Endothelial cell of umbilical vein (primary cell): Measurements from ENCODE around the gene P2RX1. TPM values are rescaled to one million over a fixed set of nuclear protein-coding genes. Genes with fewer than 3 reads are reported as not detected.

Experiments used
- BruUV-seq: library from RNA; stranded (reverse); fragments of 400-500 nt; replicated peaks from 2 replicates; lab custom pipeline; 2021; lab: Mats Ljungman, UMichigan
- CTCF ChIA-PET: fragments of 300-600, 350-600 bp; sonication (Branson Sonifier 250); formaldehyde crosslinking; loops from one replicate; lab custom pipeline; 2021; ENCODE audit warnings: antibody characterized with exemption, inconsistent platforms; lab: Charles Lee
- POLR2A ChIA-PET: fragments of 300-600, 350-600 bp; sonication (Branson Sonifier 250); formaldehyde crosslinking; loops from one replicate; lab custom pipeline; 2021; ENCODE audit warnings: antibody characterized with exemption, inconsistent platforms; lab: Charles Lee
- DNase-seq: peaks from one replicate; pipeline ENCODE4 v3.0.0-alpha.2; 2011; ENCODE audit warnings: low read depth, low spot score
- FAIRE-seq: peaks from 2 replicates; lab custom pipeline; 2011; peaks lifted over from hg19 to GRCh38; lab: Jason Lieb, UNC
- H2AFZ ChIP-seq: 2 replicates; pipeline ENCODE4 v1.6.0; 2012; ENCODE audit warnings: low read depth, low read length, control low read depth, inconsistent platforms
- H3K27ac ChIP-seq: 2 replicates; pipeline ENCODE4 v1.5.1; 2011; ENCODE audit warnings: low read depth, mild to moderate bottlenecking, control low read depth, low read length, moderate library complexity; ENCODE audit not compliant: insufficient read depth
- H3K27me3 ChIP-seq, 2 experiments: 2 replicates each; pipeline versions ENCODE4 v1.6.0 to v1.6.1; 2011; ENCODE audit warnings: low read length in 2 of 2, mixed read lengths in 1 of 2; ENCODE audit not compliant: control insufficient read depth in 2 of 2, insufficient read depth in 2 of 2
- H3K36me3 ChIP-seq, 2 experiments: 2 replicates in 1 of 2; 3 replicates in 1 of 2; pipeline ENCODE4 v1.5.1; 2011; ENCODE audit warnings: low read length in 2 of 2, mild to moderate bottlenecking in 1 of 2, moderate library complexity in 1 of 2; ENCODE audit not compliant: control insufficient read depth in 2 of 2, insufficient read depth in 2 of 2; ENCODE audit errors: extremely low read depth in 1 of 2
- H3K4me1 ChIP-seq: 3 replicates; pipeline ENCODE4 v1.5.1; 2011; ENCODE audit warnings: mild to moderate bottlenecking, low read length; ENCODE audit not compliant: control insufficient read depth, insufficient read depth; ENCODE audit errors: extremely low read depth
- H3K4me2 ChIP-seq: 2 replicates; pipeline ENCODE4 v1.6.1; 2011; ENCODE audit warnings: low read length, control low read depth, mixed read lengths; ENCODE audit not compliant: insufficient read depth
- H3K4me3 ChIP-seq, 3 experiments: fragments of 200-600 bp in 1 of 3; sonication (generic), shearing (Covaris generic) in 1 of 3; replicated peaks in 1 of 3; 2 replicates each; pipeline ENCODE4 v1.5.1; 2011 to 2016; ENCODE audit warnings: control low read depth in 3 of 3, low read length in 3 of 3, mild to moderate bottlenecking in 2 of 3, inconsistent platforms in 1 of 3, low read depth in 1 of 3, moderate library complexity in 1 of 3; ENCODE audit not compliant: insufficient read depth in 1 of 3
- H3K79me2 ChIP-seq: 2 replicates; pipeline ENCODE4 v1.6.0; 2012; ENCODE audit warnings: low read length, inconsistent platforms; ENCODE audit not compliant: control insufficient read depth, insufficient read depth
- H3K9ac ChIP-seq: replicated peaks from 2 replicates; pipeline ENCODE3; 2011; ENCODE audit warnings: low read length, control low read depth; ENCODE audit not compliant: insufficient read depth; ENCODE audit errors: extremely low read depth
- H3K9me1 ChIP-seq: replicated peaks from 3 replicates; pipeline ENCODE4 v1.6.0; 2011; ENCODE audit warnings: mild to moderate bottlenecking, low read length; ENCODE audit not compliant: control insufficient read depth, insufficient read depth; ENCODE audit errors: extremely low read depth
- H3K9me3 ChIP-seq: replicated peaks from 2 replicates; pipeline ENCODE4 v1.5.1; 2012; ENCODE audit warnings: low read length, inconsistent platforms; ENCODE audit not compliant: control insufficient read depth, insufficient read depth
- H4K20me1 ChIP-seq: replicated peaks from 2 replicates; pipeline ENCODE3; 2011; ENCODE audit warnings: mild to moderate bottlenecking, low read length; ENCODE audit not compliant: control insufficient read depth, insufficient read depth; ENCODE audit errors: extremely low read depth
- EZH2 ChIP-seq: IDR thresholded peaks from 2 replicates; pipeline ENCODE4 v1.6.1; 2012; ENCODE audit warnings: borderline replicate concordance, low read depth, mild to moderate bottlenecking, moderate library complexity, low read length, inconsistent platforms; ENCODE audit not compliant: severe bottlenecking
- FOS ChIP-seq: IDR thresholded peaks from 2 replicates; pipeline ENCODE4 v1.6.1; 2011; ENCODE audit warnings: mild to moderate bottlenecking, low read length, moderate library complexity, borderline replicate concordance; ENCODE audit not compliant: insufficient read depth
- GATA2 ChIP-seq: IDR thresholded peaks from 2 replicates; pipeline ENCODE4 v1.7.0; 2011; ENCODE audit warnings: low read depth, mild to moderate bottlenecking, moderate library complexity, mixed read lengths, low read length; ENCODE audit not compliant: insufficient read length, insufficient read depth
- JUN ChIP-seq: IDR thresholded peaks from 2 replicates; pipeline ENCODE4 v1.6.1; 2011; ENCODE audit warnings: borderline replicate concordance, low read depth; ENCODE audit not compliant: insufficient read length, insufficient read depth
- MYC ChIP-seq: IDR thresholded peaks from one replicate; pipeline ENCODE4 v1.6.1; 2011; ENCODE audit warnings: mild to moderate bottlenecking, low read depth, low read length
- POLR2A ChIP-seq: IDR thresholded peaks from 2 replicates; pipeline ENCODE4 v1.6.1; 2012; ENCODE audit warnings: low read depth, mild to moderate bottlenecking, control low read depth, low read length
- POLR2AphosphoS5 ChIP-seq: IDR thresholded peaks from 2 replicates; pipeline ENCODE4 v1.6.1; 2012; ENCODE audit warnings: low read depth, mild to moderate bottlenecking, control low read depth, low read length, moderate library complexity; ENCODE audit not compliant: insufficient read depth
- dilution Hi-C: fragments of 300-500 bp; cut with MboI; formaldehyde crosslinking; loops from one replicate; pipeline ENCODE4 v1.15.0; 2019; ENCODE audit warnings: low sequenced_read_pairs; ENCODE audit not compliant: extremely low pct_ligation_motif_present
- intact Hi-C: fragments of 100-400 bp; cut with micrococcal nuclease; formaldehyde crosslinking; loops from one replicate; pipeline ENCODE4 v1.10.0; 2022
- polyA plus RNA-seq, 4 experiments: library from polyadenylated mRNA; depleted of rRNA in 3 of 4; stranded (reverse) in 3 of 4; unstranded in 1 of 4; fragments of >200 nt; gene quantifications; 2 replicates each; pipeline versions ENCODE4 v1.2.1 to v1.2.3, GENCODE V29; 2011 to 2012; ENCODE audit warnings: missing spikeins in 1 of 4
- total RNA-seq: library from RNA; stranded (reverse); gene quantifications from 2 replicates; pipeline ENCODE4 v1.2.3, GENCODE V29; 2021
- TF ChIP-seq, protein P1 (sequence below): IDR thresholded peaks from 2 replicates; pipeline ENCODE4 v1.6.1; 2011; ENCODE audit not compliant: insufficient read depth, insufficient read length
- TF ChIP-seq, protein P2 (sequence below), 2 donors: IDR thresholded peaks; 1 replicate in 1 of 2; 2 replicates in 1 of 2; pipeline ENCODE4 v1.5.1; 2011; ENCODE audit warnings: low read length in 2 of 2, mild to moderate bottlenecking in 2 of 2, moderate library complexity in 2 of 2, control low read depth in 1 of 2, inconsistent platforms in 1 of 2, low read depth in 1 of 2; ENCODE audit not compliant: insufficient read depth in 1 of 2; ENCODE audit errors: extremely low read depth in 1 of 2

The P2RX1 gene
- total and polyA plus RNA-seq, 2 donors (not counting 3 experiments of a cell fraction or from before 2014, with no cell fraction given), result not detected

DNA sequence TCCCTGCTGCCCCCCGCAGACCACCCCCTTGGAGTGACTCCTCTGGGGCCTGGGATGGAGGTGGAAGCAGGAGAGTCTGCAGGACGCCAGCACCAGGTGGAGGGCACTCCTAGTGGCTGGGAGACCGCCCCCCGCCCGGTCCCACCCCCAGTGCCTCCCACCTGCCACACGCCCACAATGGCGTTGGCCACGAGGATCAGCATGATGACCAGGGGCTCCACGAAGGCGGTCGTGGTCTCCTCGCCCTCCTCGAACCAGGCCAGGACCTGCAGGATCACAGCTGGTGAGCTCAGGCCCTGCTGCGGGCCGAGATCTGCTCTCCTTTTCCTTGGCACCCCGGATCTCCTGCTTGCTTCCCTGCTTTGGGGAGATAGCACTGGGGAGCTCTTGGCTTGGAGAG is 35.2 kb upstream of the P2RX1 start:
- dilution Hi-C loops (no loop called here), intact Hi-C loops (no loop called here)
- ChIA-PET POLR2A (no interaction called here), CTCF (interaction anchor here (1.1 kb wide), 1 partner anchor 14 kb away, joined by 4 read pairs; no protein-coding TSS in a partner anchor)
- H3K9me1 ChIP-seq, result no peaks in the 10 kb centered on the region
- FAIRE-seq, result no peak
- TF ChIP-seq POLR2A, result no peak
- no peak for DNase-seq
- BruUV-seq, result no TSS peak
- H3K27ac ChIP-seq, result no peak overlapping the region
- no peak overlapping the region for H3K9ac ChIP-seq
- no peaks in the 10 kb centered on the region for H3K9me3 ChIP-seq
- H3K27me3 ChIP-seq, result no peaks in the 10 kb centered on the region
- H2AFZ ChIP-seq, result no peak overlapping the region
- H3K4me1 ChIP-seq, result no peaks in the 10 kb centered on the region
- no peaks in the 10 kb centered on the region for H3K36me3 ChIP-seq
- no peak overlapping the region for H3K4me2 ChIP-seq
- H3K4me3 ChIP-seq, result no peak overlapping the region
- no peaks in the 10 kb centered on the region for H3K79me2 ChIP-seq
- no peaks in the 10 kb centered on the region for H4K20me1 ChIP-seq

DNA sequence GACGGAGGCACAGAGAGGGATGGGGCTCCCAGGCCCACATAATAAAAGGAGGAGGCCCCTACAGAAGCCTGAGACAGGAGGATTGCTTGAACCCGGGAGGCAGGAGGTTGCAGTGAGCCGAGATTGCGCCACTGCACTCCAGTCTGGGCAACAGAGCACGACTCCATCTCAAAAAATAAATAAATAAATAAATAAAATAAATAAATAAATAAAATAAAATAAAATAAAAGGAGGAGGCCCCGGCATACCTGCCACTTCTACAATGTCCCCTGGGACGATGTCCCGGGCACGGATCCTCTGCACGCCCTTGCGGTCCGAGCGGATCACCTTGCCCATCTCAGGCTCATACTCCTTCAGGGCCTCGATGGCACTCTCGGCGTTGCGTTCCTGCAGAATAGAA is 34.7 kb upstream of the P2RX1 start:
- Histone ChIP-seq H3K79me2 (no peaks in the 10 kb centered on the region), H3K9me1 (no peaks in the 10 kb centered on the region), H3K36me3 (no peaks in the 10 kb centered on the region), H2AFZ (no peak overlapping the region), H3K9ac (no peak overlapping the region), H3K4me1 (no peaks in the 10 kb centered on the region), H3K4me2 (no peak overlapping the region), H3K27me3 (no peaks in the 10 kb centered on the region), H4K20me1 (no peaks in the 10 kb centered on the region), H3K9me3 (no peaks in the 10 kb centered on the region), H3K27ac (no peak overlapping the region), H3K4me3 (no peak overlapping the region)
- DNase-seq, result no peak
- TF ChIP-seq MYC (no peak), EZH2 (no peak), GATA2 (no peak), FOS (no peak), POLR2AphosphoS5 (no peak), JUN (no peak), POLR2A (no peak)
- TF ChIP-seq, protein P1, sequence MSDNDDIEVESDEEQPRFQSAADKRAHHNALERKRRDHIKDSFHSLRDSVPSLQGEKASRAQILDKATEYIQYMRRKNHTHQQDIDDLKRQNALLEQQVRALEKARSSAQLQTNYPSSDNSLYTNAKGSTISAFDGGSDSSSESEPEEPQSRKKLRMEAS, result no peak
- TF ChIP-seq, protein P2, sequence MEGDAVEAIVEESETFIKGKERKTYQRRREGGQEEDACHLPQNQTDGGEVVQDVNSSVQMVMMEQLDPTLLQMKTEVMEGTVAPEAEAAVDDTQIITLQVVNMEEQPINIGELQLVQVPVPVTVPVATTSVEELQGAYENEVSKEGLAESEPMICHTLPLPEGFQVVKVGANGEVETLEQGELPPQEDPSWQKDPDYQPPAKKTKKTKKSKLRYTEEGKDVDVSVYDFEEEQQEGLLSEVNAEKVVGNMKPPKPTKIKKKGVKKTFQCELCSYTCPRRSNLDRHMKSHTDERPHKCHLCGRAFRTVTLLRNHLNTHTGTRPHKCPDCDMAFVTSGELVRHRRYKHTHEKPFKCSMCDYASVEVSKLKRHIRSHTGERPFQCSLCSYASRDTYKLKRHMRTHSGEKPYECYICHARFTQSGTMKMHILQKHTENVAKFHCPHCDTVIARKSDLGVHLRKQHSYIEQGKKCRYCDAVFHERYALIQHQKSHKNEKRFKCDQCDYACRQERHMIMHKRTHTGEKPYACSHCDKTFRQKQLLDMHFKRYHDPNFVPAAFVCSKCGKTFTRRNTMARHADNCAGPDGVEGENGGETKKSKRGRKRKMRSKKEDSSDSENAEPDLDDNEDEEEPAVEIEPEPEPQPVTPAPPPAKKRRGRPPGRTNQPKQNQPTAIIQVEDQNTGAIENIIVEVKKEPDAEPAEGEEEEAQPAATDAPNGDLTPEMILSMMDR (IDR thresholded peaks at IDR 0.05; ENCODE audit: extremely low read depth in 1 of 2, insufficient read depth in 1 of 2, low read depth in 1 of 2, low read length in 2 of 2), result no peak
- dilution Hi-C loops (no loop called here), intact Hi-C loops (no loop called here)
- POLR2A ChIA-PET, result no interaction called here
- no TSS peak for BruUV-seq
- FAIRE-seq, result no peak
- CTCF ChIA-PET, result interaction anchor here (1.1 kb wide), 1 partner anchor 14 kb away, joined by 4 read pairs; no protein-coding TSS in a partner anchor
